Liver (tissue), 9 donors: ENCODE data around the gene XPNPEP1. TPM values are rescaled to one million over a fixed set of nuclear protein-coding genes. Genes with fewer than 3 reads are reported as not detected.
A peak's percentile ranks its signal among the peaks of the same experiment; 100 is the strongest.

ENCODE experiments used
- DNase-seq: peaks from one replicate; pipeline ENCODE4 v3.0.0-alpha.2; 2017; ENCODE audit warnings: low spot score
- H3K27ac ChIP-seq, 2 donors: one replicate each; pipeline ENCODE4 v1.7.0; 2013; ENCODE audit warnings: inconsistent platforms in 2 of 2, low read length in 2 of 2, control low read depth in 1 of 2, low read depth in 1 of 2, mild to moderate bottlenecking in 1 of 2
- H3K27me3 ChIP-seq, 4 donors: one replicate each; pipeline versions ENCODE4 v1.6.1 to v1.7.0; 2013; ENCODE audit warnings: low read length in 3 of 4, inconsistent platforms in 1 of 4, mild to moderate bottlenecking in 1 of 4, moderate library complexity in 1 of 4; ENCODE audit not compliant: control insufficient read depth in 4 of 4, insufficient read depth in 4 of 4
- H3K36me3 ChIP-seq, 4 donors: one replicate each; pipeline versions ENCODE4 v1.6.1 to v1.7.0; 2013; ENCODE audit warnings: low read length in 3 of 4, mild to moderate bottlenecking in 3 of 4, low read depth in 1 of 4, moderate library complexity in 1 of 4; ENCODE audit not compliant: control insufficient read depth in 4 of 4, insufficient read depth in 3 of 4
- H3K4me1 ChIP-seq, 4 donors: one replicate each; pipeline versions ENCODE4 v1.6.1 to v1.7.0; 2013; ENCODE audit warnings: low read length in 3 of 4, mild to moderate bottlenecking in 3 of 4, moderate library complexity in 1 of 4; ENCODE audit not compliant: control insufficient read depth in 4 of 4, insufficient read depth in 4 of 4
- H3K4me3 ChIP-seq, 3 donors: one replicate each; pipeline versions ENCODE4 v1.6.1 to v1.7.0; 2013; ENCODE audit warnings: low read length in 3 of 3, control low read depth in 1 of 3, low read depth in 1 of 3, mild to moderate bottlenecking in 1 of 3
- H3K9ac ChIP-seq, 2 donors: one replicate each; pipeline ENCODE4 v1.7.0; 2013; ENCODE audit warnings: low read length in 2 of 2, mild to moderate bottlenecking in 2 of 2, moderate library complexity in 2 of 2, control low read depth in 1 of 2, low read depth in 1 of 2
- H3K9me3 ChIP-seq, 4 donors: one replicate each; pipeline versions ENCODE4 v1.6.1 to v1.7.0; 2013; ENCODE audit warnings: low read length in 3 of 4; ENCODE audit not compliant: control insufficient read depth in 4 of 4
- EGR1 ChIP-seq, 2 donors: IDR thresholded peaks; 2 replicates each; pipeline ENCODE4 v1.6.1; 2016 to 2018; ENCODE audit warnings: antibody characterized with exemption in 2 of 2, low read depth in 2 of 2
- FOXA1 ChIP-seq: IDR thresholded peaks from 2 replicates; pipeline ENCODE4 v1.6.1; 2016; ENCODE audit warnings: antibody characterized with exemption
- FOXA2 ChIP-seq: IDR thresholded peaks from 2 replicates; pipeline ENCODE4 v1.6.1; 2016; ENCODE audit warnings: antibody characterized with exemption
- GABPA ChIP-seq, 2 donors: IDR thresholded peaks in 1 of 2; conservative IDR thresholded peaks in 1 of 2; 2 replicates each; pipeline ENCODE4 v1.6.1; 2016; ENCODE audit warnings: antibody characterized with exemption in 2 of 2, mild to moderate bottlenecking in 1 of 2, moderate library complexity in 1 of 2
- HNF4A ChIP-seq, 2 donors: conservative IDR thresholded peaks; 2 replicates each; pipeline ENCODE4 v1.6.1; 2016; ENCODE audit warnings: antibody characterized with exemption in 2 of 2, mild to moderate bottlenecking in 2 of 2
- HNF4G ChIP-seq: IDR thresholded peaks from 2 replicates; pipeline ENCODE4 v1.6.1; 2016; ENCODE audit warnings: antibody characterized with exemption
- JUND ChIP-seq, 2 donors: IDR thresholded peaks; 2 replicates each; pipeline ENCODE4 v1.6.1; 2016; ENCODE audit warnings: antibody characterized with exemption in 2 of 2
- MAX ChIP-seq: IDR thresholded peaks from 2 replicates; pipeline ENCODE4 v1.6.1; 2016; ENCODE audit warnings: antibody characterized with exemption
- NR2F2 ChIP-seq: IDR thresholded peaks from 2 replicates; pipeline ENCODE4 v1.6.1; 2016; ENCODE audit warnings: antibody characterized with exemption
- RAD21 ChIP-seq, 2 donors: IDR thresholded peaks; 2 replicates each; pipeline ENCODE4 v1.6.1; 2016; ENCODE audit warnings: antibody characterized with exemption in 2 of 2, mild to moderate bottlenecking in 2 of 2
- RXRA ChIP-seq, 2 donors: IDR thresholded peaks; 2 replicates each; pipeline ENCODE4 v1.6.1; 2017 to 2018; ENCODE audit warnings: antibody characterized with exemption in 2 of 2, mild to moderate bottlenecking in 1 of 2
- SP1 ChIP-seq: IDR thresholded peaks from 2 replicates; pipeline ENCODE4 v1.6.1; 2018; ENCODE audit warnings: antibody characterized with exemption, mild to moderate bottlenecking
- TAF1 ChIP-seq: conservative IDR thresholded peaks from 2 replicates; pipeline ENCODE4 v1.6.1; 2016; ENCODE audit warnings: antibody characterized with exemption, mild to moderate bottlenecking
- YY1 ChIP-seq: IDR thresholded peaks from 2 replicates; pipeline ENCODE4 v1.6.1; 2016; ENCODE audit warnings: antibody characterized with exemption, mild to moderate bottlenecking
- WGBS: extraction: QIAGEN DNeasy Blood & Tissue Kit; methylation state at CpG from one replicate; pipeline ENCODE4 v1.1.7; 2013; 5-methylcytosine and 5-hydroxymethylcytosine counted together
- polyA plus RNA-seq, 2 donors: library from polyadenylated mRNA; stranded (reverse) in 1 of 2; unstranded in 1 of 2; fragments of 200-250 nt in 1 of 2; fragments of >200 nt in 1 of 2; fragmentation: Nextera tagmentation in 1 of 2; extraction: Ambion mirVana in 1 of 2; gene quantifications; one replicate each; pipeline versions ENCODE4 v1.2.1 to v1.2.3, GENCODE V29; 2013 to 2015
- total RNA-seq, 2 donors: library from RNA; depleted of rRNA; stranded (reverse); fragments of >200 nt; gene quantifications; one replicate each; pipeline ENCODE4 v1.2.3, GENCODE V29; 2014
- TF ChIP-seq, protein P1 (sequence below): IDR thresholded peaks from 2 replicates; pipeline ENCODE4 v1.6.1; 2016; ENCODE audit warnings: antibody characterized with exemption
- TF ChIP-seq, protein P2 (sequence below): fragments of 150-350 bp; IDR thresholded peaks from 2 replicates; pipeline ENCODE4 v1.5.1; 2017; ENCODE audit warnings: improper control_type of control experiment, low read depth, low read length; ENCODE audit not compliant: missing input control
- TF ChIP-seq, protein P3 (sequence below): IDR thresholded peaks from 2 replicates; pipeline ENCODE4 v1.6.1; 2016; ENCODE audit warnings: antibody characterized with exemption
- TF ChIP-seq, protein P4 (sequence below): IDR thresholded peaks from 2 replicates; pipeline ENCODE4 v1.6.1; 2016; ENCODE audit warnings: antibody characterized with exemption, mild to moderate bottlenecking
- donor health status: healthy.
- donor health status: healthy.
- donor health status: healthy.
- donor health status: healthy.
- donor health status: healthy.

Gene XPNPEP1
- total and polyA plus RNA-seq, 4 donors: 9.1 to 38.1 (median 27.3) TPM

- WGBS: 97% methylated on average over 1 of the region's 1 CpG
- Histone ChIP-seq H3K36me3 (no peaks in the 10 kb centered on the region), H3K27me3 (no peaks in the 10 kb centered on the region), H3K4me3 (no peak overlapping the region), H3K9me3 (no peaks in the 10 kb centered on the region), H3K27ac (no peak overlapping the region), H3K9ac (no peak overlapping the region), H3K4me1 (no peaks in the 10 kb centered on the region)
- DNase-seq: no peak
- TF ChIP-seq RXRA (IDR thresholded peaks at IDR 0.05): no peak
- no peak for TF ChIP-seq MAX
- no peak for TF ChIP-seq FOXA2
- TF ChIP-seq, protein P1, sequence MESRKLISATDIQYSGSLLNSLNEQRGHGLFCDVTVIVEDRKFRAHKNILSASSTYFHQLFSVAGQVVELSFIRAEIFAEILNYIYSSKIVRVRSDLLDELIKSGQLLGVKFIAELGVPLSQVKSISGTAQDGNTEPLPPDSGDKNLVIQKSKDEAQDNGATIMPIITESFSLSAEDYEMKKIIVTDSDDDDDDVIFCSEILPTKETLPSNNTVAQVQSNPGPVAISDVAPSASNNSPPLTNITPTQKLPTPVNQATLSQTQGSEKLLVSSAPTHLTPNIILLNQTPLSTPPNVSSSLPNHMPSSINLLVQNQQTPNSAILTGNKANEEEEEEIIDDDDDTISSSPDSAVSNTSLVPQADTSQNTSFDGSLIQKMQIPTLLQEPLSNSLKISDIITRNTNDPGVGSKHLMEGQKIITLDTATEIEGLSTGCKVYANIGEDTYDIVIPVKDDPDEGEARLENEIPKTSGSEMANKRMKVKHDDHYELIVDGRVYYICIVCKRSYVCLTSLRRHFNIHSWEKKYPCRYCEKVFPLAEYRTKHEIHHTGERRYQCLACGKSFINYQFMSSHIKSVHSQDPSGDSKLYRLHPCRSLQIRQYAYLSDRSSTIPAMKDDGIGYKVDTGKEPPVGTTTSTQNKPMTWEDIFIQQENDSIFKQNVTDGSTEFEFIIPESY: no peak
- no peak for TF ChIP-seq JUND (IDR thresholded peaks at IDR 0.05)
- no peak for TF ChIP-seq TAF1
- no peak for TF ChIP-seq YY1
- TF ChIP-seq, protein P2, sequence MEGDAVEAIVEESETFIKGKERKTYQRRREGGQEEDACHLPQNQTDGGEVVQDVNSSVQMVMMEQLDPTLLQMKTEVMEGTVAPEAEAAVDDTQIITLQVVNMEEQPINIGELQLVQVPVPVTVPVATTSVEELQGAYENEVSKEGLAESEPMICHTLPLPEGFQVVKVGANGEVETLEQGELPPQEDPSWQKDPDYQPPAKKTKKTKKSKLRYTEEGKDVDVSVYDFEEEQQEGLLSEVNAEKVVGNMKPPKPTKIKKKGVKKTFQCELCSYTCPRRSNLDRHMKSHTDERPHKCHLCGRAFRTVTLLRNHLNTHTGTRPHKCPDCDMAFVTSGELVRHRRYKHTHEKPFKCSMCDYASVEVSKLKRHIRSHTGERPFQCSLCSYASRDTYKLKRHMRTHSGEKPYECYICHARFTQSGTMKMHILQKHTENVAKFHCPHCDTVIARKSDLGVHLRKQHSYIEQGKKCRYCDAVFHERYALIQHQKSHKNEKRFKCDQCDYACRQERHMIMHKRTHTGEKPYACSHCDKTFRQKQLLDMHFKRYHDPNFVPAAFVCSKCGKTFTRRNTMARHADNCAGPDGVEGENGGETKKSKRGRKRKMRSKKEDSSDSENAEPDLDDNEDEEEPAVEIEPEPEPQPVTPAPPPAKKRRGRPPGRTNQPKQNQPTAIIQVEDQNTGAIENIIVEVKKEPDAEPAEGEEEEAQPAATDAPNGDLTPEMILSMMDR: no peak
- TF ChIP-seq SP1: no peak
- TF ChIP-seq, protein P3, sequence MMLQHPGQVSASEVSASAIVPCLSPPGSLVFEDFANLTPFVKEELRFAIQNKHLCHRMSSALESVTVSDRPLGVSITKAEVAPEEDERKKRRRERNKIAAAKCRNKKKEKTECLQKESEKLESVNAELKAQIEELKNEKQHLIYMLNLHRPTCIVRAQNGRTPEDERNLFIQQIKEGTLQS: no peak
- no peak for TF ChIP-seq HNF4G
- TF ChIP-seq FOXA1: no peak
- TF ChIP-seq HNF4A (conservative IDR thresholded peaks at IDR 0.05): no peak
These were observed 9.1 kb upstream of the XPNPEP1 start for GRCh38 chr10:109932391-109932790.

DNA sequence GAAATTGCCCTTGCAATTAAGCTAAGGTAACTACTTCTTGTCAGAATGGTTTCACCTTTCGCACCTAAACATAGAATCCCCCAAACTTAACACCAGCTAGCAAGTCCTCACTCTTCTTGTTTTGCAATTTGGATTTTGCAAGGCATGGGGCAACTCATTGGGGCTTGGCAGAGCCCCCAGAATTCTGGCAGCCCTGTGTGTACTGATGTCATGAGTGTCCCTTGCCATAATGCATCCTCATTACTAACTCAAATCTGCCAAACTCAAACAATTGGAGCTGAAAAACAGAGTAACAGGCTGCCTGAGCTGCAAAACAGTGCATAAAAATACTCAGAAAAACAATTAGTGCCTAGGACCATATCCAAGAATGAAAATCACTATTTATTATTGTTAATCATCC, 7.9 kb upstream of the XPNPEP1 start:
- Histone ChIP-seq H3K9ac (no peak overlapping the region), H3K36me3 (no peaks in the 10 kb centered on the region), H3K27me3 (no peaks in the 10 kb centered on the region), H3K4me1 (no peaks in the 10 kb centered on the region), H3K27ac (no peak overlapping the region), H3K9me3 (no peaks in the 10 kb centered on the region), H3K4me3 (no peak overlapping the region)
- WGBS: 83% methylated on average over 1 of the region's 1 CpG
- no peak for TF ChIP-seq GABPA (IDR thresholded peaks at IDR 0.05 in 1 of 2, conservative IDR thresholded peaks at IDR 0.05 in 1 of 2)
- peak in 1 of 2 donors; percentile 53 for TF ChIP-seq JUND (IDR thresholded peaks at IDR 0.05)
- no peak for TF ChIP-seq EGR1 (IDR thresholded peaks at IDR 0.05; ENCODE audit: low read depth in 2 of 2)
- TF ChIP-seq RAD21 (IDR thresholded peaks at IDR 0.05): no peak
- TF ChIP-seq MAX: no peak
- no peak for TF ChIP-seq FOXA1
- no peak for TF ChIP-seq NR2F2
- TF ChIP-seq, protein P2: no peak
- TF ChIP-seq YY1: no peak
- no peak for TF ChIP-seq TAF1
- TF ChIP-seq SP1: no peak
- peak in 1 of 2 donors; percentile 49 for TF ChIP-seq RXRA (IDR thresholded peaks at IDR 0.05)
- TF ChIP-seq, protein P1: no peak
- TF ChIP-seq, protein P4, sequence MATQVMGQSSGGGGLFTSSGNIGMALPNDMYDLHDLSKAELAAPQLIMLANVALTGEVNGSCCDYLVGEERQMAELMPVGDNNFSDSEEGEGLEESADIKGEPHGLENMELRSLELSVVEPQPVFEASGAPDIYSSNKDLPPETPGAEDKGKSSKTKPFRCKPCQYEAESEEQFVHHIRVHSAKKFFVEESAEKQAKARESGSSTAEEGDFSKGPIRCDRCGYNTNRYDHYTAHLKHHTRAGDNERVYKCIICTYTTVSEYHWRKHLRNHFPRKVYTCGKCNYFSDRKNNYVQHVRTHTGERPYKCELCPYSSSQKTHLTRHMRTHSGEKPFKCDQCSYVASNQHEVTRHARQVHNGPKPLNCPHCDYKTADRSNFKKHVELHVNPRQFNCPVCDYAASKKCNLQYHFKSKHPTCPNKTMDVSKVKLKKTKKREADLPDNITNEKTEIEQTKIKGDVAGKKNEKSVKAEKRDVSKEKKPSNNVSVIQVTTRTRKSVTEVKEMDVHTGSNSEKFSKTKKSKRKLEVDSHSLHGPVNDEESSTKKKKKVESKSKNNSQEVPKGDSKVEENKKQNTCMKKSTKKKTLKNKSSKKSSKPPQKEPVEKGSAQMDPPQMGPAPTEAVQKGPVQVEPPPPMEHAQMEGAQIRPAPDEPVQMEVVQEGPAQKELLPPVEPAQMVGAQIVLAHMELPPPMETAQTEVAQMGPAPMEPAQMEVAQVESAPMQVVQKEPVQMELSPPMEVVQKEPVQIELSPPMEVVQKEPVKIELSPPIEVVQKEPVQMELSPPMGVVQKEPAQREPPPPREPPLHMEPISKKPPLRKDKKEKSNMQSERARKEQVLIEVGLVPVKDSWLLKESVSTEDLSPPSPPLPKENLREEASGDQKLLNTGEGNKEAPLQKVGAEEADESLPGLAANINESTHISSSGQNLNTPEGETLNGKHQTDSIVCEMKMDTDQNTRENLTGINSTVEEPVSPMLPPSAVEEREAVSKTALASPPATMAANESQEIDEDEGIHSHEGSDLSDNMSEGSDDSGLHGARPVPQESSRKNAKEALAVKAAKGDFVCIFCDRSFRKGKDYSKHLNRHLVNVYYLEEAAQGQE: no peak
- TF ChIP-seq, protein P3: no peak
- no peak for TF ChIP-seq HNF4G
- TF ChIP-seq FOXA2: peak; percentile 18
- peak in 1 of 2 donors; percentile 39 for TF ChIP-seq HNF4A (conservative IDR thresholded peaks at IDR 0.05)
- DNase-seq: no peak
